ENCODE data around the gene TIMM10B. TPM values are rescaled to one million over a fixed set of nuclear protein-coding genes. Genes with fewer than 3 reads are reported as not detected.

The TIMM10B gene
- total RNA-seq, 1 experiment from 2014 or later: 53.1 TPM

GRCh38 chr11:6457581-6458320, 23.6 kb upstream of the TIMM10B start:
- TF ChIP-seq, protein P1, sequence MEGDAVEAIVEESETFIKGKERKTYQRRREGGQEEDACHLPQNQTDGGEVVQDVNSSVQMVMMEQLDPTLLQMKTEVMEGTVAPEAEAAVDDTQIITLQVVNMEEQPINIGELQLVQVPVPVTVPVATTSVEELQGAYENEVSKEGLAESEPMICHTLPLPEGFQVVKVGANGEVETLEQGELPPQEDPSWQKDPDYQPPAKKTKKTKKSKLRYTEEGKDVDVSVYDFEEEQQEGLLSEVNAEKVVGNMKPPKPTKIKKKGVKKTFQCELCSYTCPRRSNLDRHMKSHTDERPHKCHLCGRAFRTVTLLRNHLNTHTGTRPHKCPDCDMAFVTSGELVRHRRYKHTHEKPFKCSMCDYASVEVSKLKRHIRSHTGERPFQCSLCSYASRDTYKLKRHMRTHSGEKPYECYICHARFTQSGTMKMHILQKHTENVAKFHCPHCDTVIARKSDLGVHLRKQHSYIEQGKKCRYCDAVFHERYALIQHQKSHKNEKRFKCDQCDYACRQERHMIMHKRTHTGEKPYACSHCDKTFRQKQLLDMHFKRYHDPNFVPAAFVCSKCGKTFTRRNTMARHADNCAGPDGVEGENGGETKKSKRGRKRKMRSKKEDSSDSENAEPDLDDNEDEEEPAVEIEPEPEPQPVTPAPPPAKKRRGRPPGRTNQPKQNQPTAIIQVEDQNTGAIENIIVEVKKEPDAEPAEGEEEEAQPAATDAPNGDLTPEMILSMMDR (IDR thresholded peaks at IDR 0.05; ENCODE audit: insufficient read depth in 1 of 2, low read depth in 1 of 2, low read length in 1 of 2, severe bottlenecking in 1 of 2, unreplicated experiment in 1 of 2): no peak
- H3K27me3 Mint-ChIP-seq (ENCODE audit: insufficient read depth, unreplicated experiment): no peaks in the 10 kb centered on the region
- H3K4me1 Mint-ChIP-seq (ENCODE audit: low read depth, unreplicated experiment): peaks cover 11% of the 10 kb centered on the region
- no peak overlapping the region for H3K4me3 ChIP-seq (ENCODE audit: low read depth, low read length)
- H3K27ac Mint-ChIP-seq (ENCODE audit: unreplicated experiment): no peak overlapping the region
- peaks cover 13% of the 10 kb centered on the region for H3K36me3 Mint-ChIP-seq (ENCODE audit: insufficient read depth, unreplicated experiment)
- TSS peak; percentile 45 for BruUV-seq (replicated peaks)
- peaks cover 9% of the 10 kb centered on the region for H3K36me3 ChIP-seq (ENCODE audit: control insufficient read depth, insufficient read depth, low read length)
- H3K4me1 ChIP-seq: peaks cover 33% of the 10 kb centered on the region
- DNase-seq: no peak
- POLR2A ChIA-PET: interaction anchor here (1.5 kb wide), 1 partner anchor 17 kb away, joined by 3 read pairs; no protein-coding TSS in a partner anchor
- no peaks in the 10 kb centered on the region for H3K27me3 ChIP-seq (replicated peaks; ENCODE audit: control insufficient read depth, insufficient read depth, low read length)
- H3K9me3 ChIP-seq: no peaks in the 10 kb centered on the region
- H3K9me3 Mint-ChIP-seq (ENCODE audit: unreplicated experiment): no peaks in the 10 kb centered on the region
- H3K4me3 Mint-ChIP-seq (ENCODE audit: unreplicated experiment): peak overlapping the region; percentile 48
- CTCF ChIA-PET: interaction anchor here (1.1 kb wide), 1 partner anchor 17 kb away, joined by 3 read pairs; no protein-coding TSS in a partner anchor
- intact Hi-C loops (cut with micrococcal nuclease; ENCODE audit: unreplicated experiment): loop anchor here (1.0 kb wide), 5 partner anchors 12 to 32 kb away; partner anchors contain the start of genes ARFIP2 and TIMM10B

GRCh38 chr11:6458352-6459098, 22.8 kb upstream of the TIMM10B start:
- intact Hi-C loops (cut with micrococcal nuclease; ENCODE audit: unreplicated experiment): loop anchor here (1.0 kb wide), 5 partner anchors 11 to 31 kb away; partner anchors contain the start of genes ARFIP2 and TIMM10B
- Mint-ChIP-seq H3K27ac (ENCODE audit: unreplicated experiment) (no peak overlapping the region), H3K27me3 (ENCODE audit: insufficient read depth, unreplicated experiment) (no peaks in the 10 kb centered on the region), H3K4me1 (ENCODE audit: low read depth, unreplicated experiment) (peaks cover 11% of the 10 kb centered on the region), H3K9me3 (ENCODE audit: unreplicated experiment) (no peaks in the 10 kb centered on the region), H3K36me3 (ENCODE audit: insufficient read depth, unreplicated experiment) (peaks cover 13% of the 10 kb centered on the region), H3K4me3 (ENCODE audit: unreplicated experiment) (peak overlapping the region; percentile 48)
- DNase-seq: peak; percentile 79 to 84
- POLR2A ChIA-PET: interaction anchor here (1.1 to 1.7 kb wide), 3 partner anchors 17 to 23 kb away, joined by 3 to 13 read pairs (median 4); partner anchors contain the start of genes ARFIP2 and TIMM10B
- H3K4me1 ChIP-seq: peaks cover 33% of the 10 kb centered on the region
- no peak overlapping the region for H3K4me3 ChIP-seq (ENCODE audit: low read depth, low read length)
- TF ChIP-seq, protein P1 (IDR thresholded peaks at IDR 0.05; ENCODE audit: insufficient read depth in 1 of 2, low read depth in 1 of 2, low read length in 1 of 2, severe bottlenecking in 1 of 2, unreplicated experiment in 1 of 2): no peak
- no peaks in the 10 kb centered on the region for H3K9me3 ChIP-seq
- no peaks in the 10 kb centered on the region for H3K27me3 ChIP-seq (replicated peaks; ENCODE audit: control insufficient read depth, insufficient read depth, low read length)
- no TSS peak for BruUV-seq (replicated peaks)
- CTCF ChIA-PET: interaction anchor here (0.8 to 2.0 kb wide), 5 partner anchors 15 to 96 kb away, joined by 3 to 9 read pairs (median 4); partner anchors contain the start of gene TRIM3
- peaks cover 8% of the 10 kb centered on the region for H3K36me3 ChIP-seq (ENCODE audit: control insufficient read depth, insufficient read depth, low read length)

- BruUV-seq (replicated peaks): no TSS peak
- Histone ChIP-seq H3K4me3 (ENCODE audit: low read depth, low read length) (no peak overlapping the region), H3K4me1 (peaks cover 33% of the 10 kb centered on the region), H3K9me3 (no peaks in the 10 kb centered on the region), H3K27me3 (replicated peaks; ENCODE audit: control insufficient read depth, insufficient read depth, low read length) (no peaks in the 10 kb centered on the region), H3K36me3 (ENCODE audit: control insufficient read depth, insufficient read depth, low read length) (peaks cover 8% of the 10 kb centered on the region)
- peak in 1 of 2 experiments; percentile 53 for DNase-seq
- no peak overlapping the region for H3K27ac Mint-ChIP-seq (ENCODE audit: unreplicated experiment)
- ChIA-PET CTCF (interaction anchor here (0.8 to 2.0 kb wide), 5 partner anchors 15 to 96 kb away, joined by 3 to 9 read pairs (median 4); partner anchors contain the start of gene TRIM3), POLR2A (interaction anchor here (0.5 to 1.7 kb wide), 5 partner anchors 16 to 193 kb away, joined by 3 to 13 read pairs (median 4); partner anchors contain the start of genes ARFIP2, SMPD1 and TIMM10B)
- no peaks in the 10 kb centered on the region for H3K9me3 Mint-ChIP-seq (ENCODE audit: unreplicated experiment)
- no peaks in the 10 kb centered on the region for H3K27me3 Mint-ChIP-seq (ENCODE audit: insufficient read depth, unreplicated experiment)
- TF ChIP-seq, protein P1 (IDR thresholded peaks at IDR 0.05; ENCODE audit: insufficient read depth in 1 of 2, low read depth in 1 of 2, low read length in 1 of 2, severe bottlenecking in 1 of 2, unreplicated experiment in 1 of 2): no peak
- peaks cover 11% of the 10 kb centered on the region for H3K4me1 Mint-ChIP-seq (ENCODE audit: low read depth, unreplicated experiment)
- intact Hi-C loops (cut with micrococcal nuclease; ENCODE audit: unreplicated experiment): no loop called here
- H3K36me3 Mint-ChIP-seq (ENCODE audit: insufficient read depth, unreplicated experiment): peaks cover 15% of the 10 kb centered on the region
- H3K4me3 Mint-ChIP-seq (ENCODE audit: unreplicated experiment): no peak overlapping the region
Measured at GRCh38 chr11:6459099-6459450, 22.2 kb upstream of the TIMM10B start.
